NCI-H2196 (cell line): ENCODE measurements around the gene SNED1.
A peak's percentile ranks its signal among the peaks of the same experiment; 100 is the strongest.

ENCODE experiments used
- DNase-seq: peaks from one replicate; lab custom pipeline; 2025; ENCODE audit not compliant: unreplicated experiment; lab: John Stamatoyannopoulos, UW

SNED1 gene

GRCh38 chr2:240997856-240998705, at the start of gene SNED1:
Gene SNED1 (plus strand): TSS chr2:240998618. CDS start chr2:240998838, 220 bp downstream.
- peak; percentile 79 for DNase-seq

DNA sequence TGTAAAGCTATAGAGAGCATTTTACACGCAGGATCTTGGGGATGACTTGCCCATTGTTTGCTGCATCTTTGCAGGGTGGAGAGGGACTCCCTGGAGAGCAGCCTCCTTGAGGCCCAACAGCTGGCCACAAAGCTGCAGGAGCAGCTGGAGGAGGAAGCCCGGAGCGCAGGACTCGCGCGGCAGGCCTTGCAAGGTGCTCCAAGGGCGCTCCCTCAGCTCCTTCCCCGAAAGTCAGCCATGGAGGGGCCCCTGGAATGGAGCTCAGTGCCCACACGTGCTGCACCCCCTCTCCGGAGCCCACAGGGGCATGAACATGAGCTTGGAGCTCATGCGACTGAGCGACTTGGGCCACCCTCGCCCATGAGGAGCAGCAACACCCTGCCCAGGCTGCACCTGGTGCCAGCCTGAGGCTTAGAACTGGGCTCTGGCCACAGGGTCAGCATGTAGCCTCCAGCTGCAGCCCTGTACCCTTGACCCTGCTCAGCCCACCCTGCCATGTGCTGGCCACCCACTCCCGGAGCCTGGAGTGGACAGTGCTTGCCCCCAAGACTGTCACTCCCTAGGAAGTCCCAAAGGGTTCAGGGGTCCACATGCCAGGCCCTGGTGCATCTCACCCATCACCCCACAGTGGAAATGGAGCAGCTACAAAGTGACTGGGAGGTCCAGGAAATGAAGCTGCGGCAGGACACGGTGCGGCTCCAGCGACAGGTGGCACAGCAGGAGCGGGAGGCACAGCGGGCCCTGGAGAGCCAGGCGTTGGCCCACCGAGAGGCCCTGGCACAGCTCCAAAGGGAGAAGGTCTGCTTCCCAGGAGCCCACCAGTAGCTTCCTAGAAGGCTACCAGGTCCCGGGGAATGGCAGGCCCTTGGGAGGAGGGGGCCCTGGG, 49.3 kb upstream of the SNED1 start:
- no peak for DNase-seq

- no peak for DNase-seq
These were observed 48.4 kb upstream of the SNED1 start for GRCh38 chr2:240949791-240950705.

DNA sequence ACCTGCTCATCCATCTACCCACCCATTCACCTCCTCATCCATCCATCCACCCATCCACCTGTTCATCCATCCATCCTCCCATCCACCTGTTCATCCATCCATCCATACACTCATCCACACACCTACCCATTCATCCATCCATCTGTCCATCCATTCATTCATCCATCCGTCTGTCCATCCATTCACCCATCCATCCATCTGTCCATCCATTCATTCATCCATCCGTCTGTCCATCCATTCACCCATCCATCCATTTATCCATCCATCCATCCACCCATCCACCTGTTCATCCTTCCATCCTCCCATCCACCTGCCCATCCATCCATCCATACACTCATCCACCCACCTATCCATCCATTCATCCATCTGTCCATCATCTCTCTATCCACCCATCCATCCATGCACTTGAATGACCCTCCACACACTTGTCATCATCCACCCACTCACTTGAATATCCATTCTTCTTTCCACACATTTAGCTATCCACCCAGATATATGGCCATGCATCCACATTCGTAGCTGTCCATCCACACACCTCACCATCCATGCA, 47.3 kb upstream of the SNED1 start:
- DNase-seq, result no peak

DNA sequence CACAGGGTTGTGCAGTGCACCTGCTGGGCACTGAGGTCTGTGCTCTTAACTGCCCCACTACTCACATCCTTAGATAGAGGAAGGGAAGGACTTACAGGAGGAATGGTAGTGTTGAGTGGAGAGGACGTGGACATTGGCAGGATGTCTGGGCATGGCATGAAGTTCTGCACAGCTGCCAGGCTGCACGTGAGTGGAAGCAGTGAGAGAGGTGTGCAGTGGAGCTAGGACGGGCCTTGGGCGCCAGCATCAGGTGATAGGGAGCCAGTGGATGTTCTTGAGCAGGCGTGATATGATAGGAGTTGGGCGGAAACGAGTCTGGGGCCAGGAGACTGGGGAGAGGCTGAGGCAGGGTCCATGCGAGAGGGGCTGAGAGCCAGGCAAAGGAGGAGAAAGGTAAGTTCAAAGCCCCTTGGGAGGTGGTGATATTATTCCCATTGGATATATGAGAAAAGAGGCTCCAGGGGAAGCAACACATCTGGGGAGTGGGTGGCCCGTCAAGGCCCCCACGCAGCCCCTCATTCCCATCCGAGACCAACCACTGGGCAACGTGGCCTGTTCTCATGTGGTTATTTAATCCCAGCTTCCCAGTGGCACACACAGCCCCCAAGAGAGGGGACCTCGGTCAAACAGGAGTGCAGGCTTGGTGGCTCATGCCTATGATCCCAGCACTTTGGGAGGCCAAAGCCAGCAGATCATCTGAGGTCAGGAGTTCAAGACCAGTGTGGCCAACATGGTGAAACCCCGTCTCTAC, 45.7 kb upstream of the SNED1 start:
- no peak for DNase-seq

GRCh38 chr2:240953426-240954410, 44.7 kb upstream of the SNED1 start:
- DNase-seq, result no peak

DNA sequence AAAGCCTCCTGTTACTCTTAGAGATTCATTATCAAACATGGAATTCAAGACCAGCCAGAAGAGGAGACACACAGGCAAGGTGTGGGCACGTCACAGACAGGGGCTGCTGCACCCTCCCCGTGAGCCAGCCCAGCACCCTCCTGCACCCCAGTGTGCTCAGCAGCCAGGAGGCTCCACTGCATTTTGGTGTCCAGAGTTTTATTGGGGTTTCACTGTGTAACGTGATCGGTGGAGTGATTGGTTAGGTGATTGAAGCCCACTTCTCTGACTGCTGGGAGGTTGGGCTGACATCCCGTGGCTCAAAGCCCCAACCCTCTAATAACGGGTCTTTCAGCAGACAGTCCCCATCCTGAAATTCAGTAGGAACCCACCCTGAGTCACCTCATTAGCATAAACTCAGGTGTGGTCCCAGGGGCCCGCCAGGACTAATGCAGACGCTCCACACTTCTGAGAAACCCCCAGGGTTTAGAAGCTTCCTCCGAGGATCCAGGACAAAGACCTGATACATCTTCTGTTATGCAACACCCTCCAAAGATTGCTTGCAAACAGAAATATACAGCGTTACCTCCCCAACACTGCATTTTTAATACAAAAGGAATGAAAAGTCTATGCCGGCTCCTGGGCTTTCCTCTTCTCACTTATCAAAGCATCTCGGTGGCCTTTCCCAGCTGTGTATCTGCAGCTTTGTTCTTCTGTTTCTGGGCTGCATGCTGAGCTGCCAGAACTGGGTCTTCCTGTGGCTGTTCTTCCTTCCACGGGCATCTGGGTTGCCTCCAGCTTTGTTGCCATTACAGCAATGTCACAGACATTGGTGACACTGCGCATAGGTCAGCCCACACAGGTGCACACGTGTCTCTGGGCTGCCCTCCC, 43.7 kb upstream of the SNED1 start:
- no peak for DNase-seq

GRCh38 chr2:240955306-240956170, 42.9 kb upstream of the SNED1 start:
- no peak for DNase-seq

DNA sequence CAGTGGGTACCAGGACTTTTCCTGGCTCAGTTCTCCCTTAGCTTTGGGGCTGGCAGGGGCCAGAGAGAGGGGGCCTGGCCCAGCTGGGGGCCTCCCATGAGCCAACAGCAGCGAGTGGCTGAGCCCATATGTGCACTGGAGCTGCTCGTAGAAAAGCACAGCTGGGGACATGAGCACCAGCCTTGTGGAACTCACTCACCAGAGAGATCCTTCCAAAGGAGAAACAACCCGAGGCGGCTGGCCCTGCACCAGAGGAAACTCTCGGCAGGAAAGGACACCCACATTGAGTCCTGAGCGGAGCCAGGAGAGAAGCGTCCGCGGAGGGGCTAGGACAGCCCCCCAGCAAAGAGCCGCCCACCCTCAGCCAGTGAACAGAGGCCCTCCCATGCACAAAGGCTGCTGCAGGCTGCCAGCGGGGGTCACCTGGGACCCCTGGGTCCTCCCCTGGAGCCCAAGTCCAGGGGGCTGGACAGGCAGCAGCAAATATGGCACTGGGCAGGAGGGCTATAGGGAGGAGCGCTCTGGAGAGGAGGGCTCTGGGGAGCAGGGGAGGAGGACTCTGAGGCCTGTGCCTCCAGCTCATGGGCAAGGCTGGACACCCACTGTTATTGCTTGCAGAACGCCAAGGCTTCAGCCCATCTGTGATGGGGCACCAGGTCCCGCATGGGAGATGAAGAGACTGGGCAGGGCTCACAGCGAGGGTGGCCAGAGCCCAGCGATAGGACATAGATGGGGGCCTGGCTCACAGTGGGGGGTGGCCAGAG, 42.1 kb upstream of the SNED1 start:
- no peak for DNase-seq

DNA sequence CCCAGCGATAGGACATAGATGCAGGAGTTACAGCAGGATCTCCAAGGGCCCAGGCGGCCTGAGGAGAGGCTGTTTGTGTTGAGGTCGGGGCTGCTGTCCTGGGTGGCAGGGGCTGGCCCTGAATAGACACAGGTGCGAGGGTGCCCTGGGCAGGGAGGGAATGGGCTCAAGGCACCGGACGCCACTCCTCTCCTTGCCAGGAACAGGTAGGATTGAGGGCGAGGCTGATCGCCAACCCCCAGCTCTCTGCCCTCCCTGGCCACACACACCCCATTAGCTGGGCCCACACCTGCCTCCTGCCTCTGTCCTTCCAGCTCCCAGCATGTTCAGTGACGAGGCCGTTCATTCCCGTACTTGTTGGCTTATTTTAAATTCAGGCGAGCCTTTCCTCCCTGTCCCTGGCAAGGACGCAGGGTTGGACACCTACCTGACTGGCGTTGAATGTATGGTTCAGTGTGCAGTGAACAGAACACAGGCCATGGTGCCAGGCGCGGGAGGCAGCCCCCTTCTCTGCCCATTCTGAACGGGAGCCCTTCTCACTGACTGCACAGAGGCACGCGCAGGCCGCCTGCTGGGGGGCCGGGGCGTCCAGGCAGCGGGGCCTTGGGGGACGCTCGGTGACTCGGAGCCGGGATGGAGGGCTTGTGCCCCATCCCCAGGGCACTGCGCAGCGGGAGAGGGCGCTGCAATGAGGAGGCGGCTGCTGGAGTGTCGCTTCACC, 41.3 kb upstream of the SNED1 start:
- DNase-seq, result no peak

GRCh38 chr2:240957656-240958365, 40.6 kb upstream of the SNED1 start:
- peak; percentile 15 for DNase-seq

DNA sequence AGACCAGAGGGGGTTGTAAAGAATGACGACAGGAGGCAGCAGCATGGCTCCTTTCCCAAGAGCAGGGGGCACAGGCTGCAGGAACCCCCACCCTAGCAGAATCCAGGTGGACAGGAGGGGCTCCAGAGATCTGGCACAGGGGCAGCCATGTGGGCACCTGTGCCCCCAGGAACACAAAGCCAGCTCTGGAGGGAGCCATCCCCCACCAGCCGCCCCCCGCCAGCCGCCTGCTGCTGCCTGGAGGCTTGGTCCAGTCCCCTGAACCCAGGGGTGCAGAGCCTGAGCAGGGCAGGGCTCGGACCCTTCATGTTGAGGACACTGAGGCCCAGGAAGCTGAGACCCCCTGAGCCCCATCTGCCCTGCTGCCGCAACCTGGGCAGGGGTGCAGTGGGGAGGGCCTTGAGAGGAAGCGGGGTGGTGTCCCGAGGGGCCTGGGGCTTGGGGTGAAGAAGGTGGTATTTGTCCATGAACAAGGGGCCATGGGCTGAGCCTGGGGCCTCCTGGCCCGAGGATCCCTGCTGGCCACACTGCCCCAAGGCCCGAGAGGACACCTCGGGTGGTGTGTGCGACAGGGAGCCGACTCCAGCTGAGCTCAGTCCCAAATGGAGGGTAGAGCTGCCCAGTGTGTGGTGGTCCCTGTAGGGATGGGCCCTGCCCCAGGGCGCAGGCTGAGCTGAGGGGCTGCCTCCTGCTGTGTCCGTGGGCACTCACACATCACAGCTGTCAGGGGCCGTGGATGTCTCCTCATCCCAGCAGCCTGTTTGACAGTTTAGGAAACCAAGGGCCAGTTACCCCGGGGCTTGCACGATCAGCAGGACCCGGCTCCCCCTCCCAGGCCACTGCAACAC, 39.8 kb upstream of the SNED1 start:
- DNase-seq, result no peak

DNA sequence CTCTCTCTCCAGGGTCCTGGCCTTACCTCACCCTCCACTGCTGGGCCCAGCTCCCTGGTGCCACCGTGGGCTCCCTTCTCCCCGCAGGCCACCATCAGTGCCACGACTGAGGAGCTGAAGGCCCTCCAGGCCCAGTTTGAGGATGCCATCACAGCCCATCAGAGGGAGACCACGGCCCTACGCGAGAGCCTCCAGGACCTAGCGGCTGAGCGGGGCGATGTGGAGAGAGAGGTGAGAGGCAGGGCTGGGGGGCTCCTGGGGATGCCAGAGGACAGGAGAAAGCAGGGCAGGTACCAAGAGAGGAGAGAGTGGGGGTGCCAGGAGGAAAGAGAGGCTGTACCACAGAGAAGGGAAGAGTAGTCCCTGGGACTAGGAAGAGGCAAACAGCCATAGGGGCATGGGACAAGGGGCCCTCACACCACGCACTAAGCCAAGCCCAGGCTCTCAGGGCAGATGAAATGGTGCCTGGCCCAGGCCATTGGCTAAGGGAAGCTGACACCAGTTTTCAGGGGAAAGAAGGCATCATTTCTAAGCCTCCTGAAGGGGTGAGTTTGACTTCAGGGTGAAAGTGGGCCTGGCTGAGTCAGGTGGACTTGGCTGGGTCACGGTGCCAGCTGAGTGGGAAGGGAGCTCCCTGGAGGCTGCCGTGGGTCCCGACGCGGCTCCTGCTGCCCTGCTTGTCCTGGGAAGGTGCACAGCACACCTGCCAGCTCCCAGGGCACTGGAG, 39.0 kb upstream of the SNED1 start:
- no peak for DNase-seq
